HepG2 (cell line): ENCODE results near the gene PTPRB.

ENCODE experiments used
- ATF7 ChIP-seq, 2 experiments: fragments of 450-650 bp in 1 of 2; sonication (generic) in 1 of 2; formaldehyde crosslinking in 1 of 2; IDR thresholded peaks; 2 replicates each; pipeline versions ENCODE4 v1.4.0 to v1.6.1; 2016 to 2020; ENCODE audit warnings: antibody characterized with exemption in 1 of 2, mild to moderate bottlenecking in 1 of 2, missing genetic modification reagents in 1 of 2
- CTCF ChIP-seq: sonication (generic); formaldehyde crosslinking; IDR thresholded peaks from 2 replicates; pipeline ENCODE4 v1.5.0; 2020; ENCODE audit warnings: mild to moderate bottlenecking, missing genetic modification reagents, moderate library complexity
- ELF1 ChIP-seq: sonication (generic); formaldehyde crosslinking; IDR thresholded peaks from 2 replicates; pipeline ENCODE4 v1.4.0; 2020; ENCODE audit warnings: missing genetic modification reagents
- NFKBIZ ChIP-seq: IDR thresholded peaks from 2 replicates; pipeline ENCODE4 v1.6.1; 2018; ENCODE audit warnings: missing genetic modification reagents, missing compliant biosample characterization
- SRF ChIP-seq: IDR thresholded peaks from 2 replicates; pipeline ENCODE4 v1.6.1; 2011; ENCODE audit warnings: mild to moderate bottlenecking, low read depth, low read length, moderate library complexity
- TEAD2 ChIP-seq: sonication (generic); formaldehyde crosslinking; IDR thresholded peaks from 2 replicates; pipeline ENCODE4 v1.9.0; 2021; ENCODE audit warnings: missing genetic modification reagents
- ZBTB8A ChIP-seq: sonication (generic); formaldehyde crosslinking; IDR thresholded peaks from 2 replicates; pipeline ENCODE4 v1.4.0; 2020; ENCODE audit warnings: mild to moderate bottlenecking, low read depth, missing genetic modification reagents, borderline replicate concordance
- ZNF609 ChIP-seq: sonication (generic); formaldehyde crosslinking; IDR thresholded peaks from 2 replicates; pipeline ENCODE4 v1.4.0; 2020; ENCODE audit warnings: mild to moderate bottlenecking, missing genetic modification reagents, borderline replicate concordance
- TF ChIP-seq, protein P1 (sequence below): sonication (generic); formaldehyde crosslinking; IDR thresholded peaks from 2 replicates; pipeline ENCODE4 v1.5.1; 2020; ENCODE audit warnings: mild to moderate bottlenecking, missing genetic modification reagents

DNA sequence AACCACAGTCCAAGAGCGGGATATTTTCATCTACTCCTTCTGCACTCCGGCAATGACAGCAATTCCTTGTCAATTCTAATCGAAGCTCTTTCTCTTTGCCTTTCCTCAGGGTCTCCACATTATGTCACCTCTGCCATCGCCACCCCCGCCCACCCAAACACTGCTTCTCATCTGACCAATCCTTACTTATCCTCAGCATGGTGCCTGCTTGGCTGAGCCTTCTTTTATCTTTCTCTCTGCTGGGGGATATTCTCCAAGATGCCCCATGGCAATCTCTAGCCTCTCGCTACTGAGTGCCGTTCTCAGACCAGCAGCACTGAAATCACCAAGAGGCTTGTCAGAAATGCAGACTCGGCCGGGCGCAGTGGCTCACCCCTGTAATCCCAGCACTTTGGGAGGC lies 100.6 kb downstream of the PTPRB start:
- TF ChIP-seq CTCF (CRISPR knock-in tag) (no peak), SRF (no peak), TEAD2 (CRISPR knock-in tag) (no peak), NFKBIZ (CRISPR knock-in tag) (no peak), ZBTB8A (no peak), ATF7 (IDR thresholded peaks at IDR 0.05) (no peak), ATF7 (CRISPR knock-in tag; IDR thresholded peaks at IDR 0.05) (no peak), ELF1 (CRISPR knock-in tag) (no peak), ZNF609 (CRISPR knock-in tag) (no peak)
- TF ChIP-seq, protein P1, sequence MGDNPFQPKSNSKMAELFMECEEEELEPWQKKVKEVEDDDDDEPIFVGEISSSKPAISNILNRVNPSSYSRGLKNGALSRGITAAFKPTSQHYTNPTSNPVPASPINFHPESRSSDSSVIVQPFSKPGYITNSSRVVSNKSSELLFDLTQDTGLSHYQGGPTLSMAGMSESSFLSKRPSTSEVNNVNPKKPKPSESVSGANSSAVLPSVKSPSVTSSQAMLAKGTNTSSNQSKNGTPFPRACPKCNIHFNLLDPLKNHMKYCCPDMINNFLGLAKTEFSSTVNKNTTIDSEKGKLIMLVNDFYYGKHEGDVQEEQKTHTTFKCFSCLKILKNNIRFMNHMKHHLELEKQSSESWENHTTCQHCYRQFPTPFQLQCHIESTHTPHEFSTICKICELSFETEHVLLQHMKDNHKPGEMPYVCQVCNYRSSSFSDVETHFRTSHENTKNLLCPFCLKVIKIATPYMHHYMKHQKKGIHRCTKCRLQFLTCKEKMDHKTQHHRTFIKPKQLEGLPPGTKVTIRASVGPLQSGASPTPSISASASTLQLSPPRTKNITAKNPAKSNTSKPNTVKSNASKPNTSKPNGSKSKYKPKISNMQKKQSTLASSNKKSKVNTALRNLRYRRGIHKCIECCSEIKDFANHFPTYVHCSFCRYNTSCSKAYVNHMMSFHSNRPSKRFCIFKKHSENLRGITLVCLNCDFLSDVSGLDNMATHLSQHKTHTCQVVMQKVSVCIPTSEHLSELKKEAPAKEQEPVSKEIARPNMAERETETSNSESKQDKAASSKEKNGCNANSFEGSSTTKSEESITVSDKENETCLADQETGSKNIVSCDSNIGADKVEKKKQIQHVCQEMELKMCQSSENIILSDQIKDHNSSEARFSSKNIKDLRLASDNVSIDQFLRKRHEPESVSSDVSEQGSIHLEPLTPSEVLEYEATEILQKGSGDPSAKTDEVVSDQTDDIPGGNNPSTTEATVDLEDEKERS (CRISPR knock-in tag) = no peak
